SHP77 (cell line): ENCODE measurements around the gene MDM1.
A peak's percentile ranks its signal among the peaks of the same experiment; 100 is the strongest.

Experiments
- DNase-seq, 2 experiments: peaks; one replicate each; lab custom pipeline; 2025; lab: John Stamatoyannopoulos, UW

Gene MDM1

GRCh38 chr12:68331869-68332727, at the start of gene MDM1:
MDM1 (minus strand) TSS chr12:68332362; CDS start chr12:68332245, 117 bp downstream.
- peak; percentile 97 to 98 for DNase-seq

GRCh38 chr12:68381476-68382219, 49.5 kb upstream of the MDM1 start:
- no peak for DNase-seq

- no peak for DNase-seq
Measured at GRCh38 chr12:68378872-68379606, 46.9 kb upstream of the MDM1 start.

- no peak for DNase-seq
Measured at GRCh38 chr12:68377881-68378280, 45.7 kb upstream of the MDM1 start.

GRCh38 chr12:68376901-68377300, 44.7 kb upstream of the MDM1 start:
- DNase-seq, result no peak

GRCh38 chr12:68375756-68376695, 43.9 kb upstream of the MDM1 start:
- no peak for DNase-seq

GRCh38 chr12:68374307-68374982, 42.3 kb upstream of the MDM1 start:
- DNase-seq, result no peak

GRCh38 chr12:68370667-68371066, 38.5 kb upstream of the MDM1 start:
- DNase-seq, result no peak

GRCh38 chr12:68370006-68370590, 37.9 kb upstream of the MDM1 start:
- peak in 1 of 2 experiments; percentile 16 for DNase-seq

GRCh38 chr12:68368327-68368726, 36.2 kb upstream of the MDM1 start:
- DNase-seq, result no peak

GRCh38 chr12:68367903-68368302, 35.7 kb upstream of the MDM1 start:
- DNase-seq, result no peak

GRCh38 chr12:68367116-68367515, 35.0 kb upstream of the MDM1 start:
- no peak for DNase-seq

- DNase-seq, result peak; percentile 80 to 85
Measured at GRCh38 chr12:68364893-68365725, 32.9 kb upstream of the MDM1 start.

GRCh38 chr12:68364328-68364727, 32.2 kb upstream of the MDM1 start:
- DNase-seq, result no peak

GRCh38 chr12:68361953-68362352, 29.8 kb upstream of the MDM1 start:
- no peak for DNase-seq

GRCh38 chr12:68359674-68360073, 27.5 kb upstream of the MDM1 start:
- DNase-seq, result no peak

GRCh38 chr12:68358532-68359485, 26.6 kb upstream of the MDM1 start:
- peak; percentile 38 to 63 for DNase-seq

GRCh38 chr12:68356986-68357385, 24.8 kb upstream of the MDM1 start:
- DNase-seq, result no peak
